GM18499 (cell line): ENCODE data around the gene TJP1.
"Not testable (repeated sequence)": the region's sequence is repeated elsewhere in the genome, so short reads cannot be mapped to it uniquely, and the experiment has no call there.

ENCODE experiments used
- ATAC-seq: cut with Tn5 transposase; IDR thresholded peaks from one replicate; pipeline ENCODE4 v1.9.1; 2021; ENCODE audit warnings: moderate number of reproducible peaks; ENCODE audit not compliant: insufficient read depth, unreplicated experiment

Gene TJP1

GRCh38 chr15:29672923-29673809, 149.1 kb downstream of the TJP1 start:
- no peak for ATAC-seq

- ATAC-seq = no peak
Measured at GRCh38 chr15:29672446-29672845, 149.8 kb downstream of the TJP1 start.

- not testable (repeated sequence) for ATAC-seq
Measured at GRCh38 chr15:29672046-29672445, 150.2 kb downstream of the TJP1 start.

GRCh38 chr15:29670998-29671981, 151.0 kb downstream of the TJP1 start:
- no peak for ATAC-seq

- ATAC-seq = no peak
Measured at GRCh38 chr15:29670266-29670665, 152.0 kb downstream of the TJP1 start.

- ATAC-seq = no peak
Measured at GRCh38 chr15:29669823-29670222, 152.4 kb downstream of the TJP1 start.

GRCh38 chr15:29668120-29668602, 154.1 kb downstream of the TJP1 start:
- no peak for ATAC-seq

- ATAC-seq = no peak
Measured at GRCh38 chr15:29666241-29666640, 156.0 kb downstream of the TJP1 start.

GRCh38 chr15:29665444-29666003, 156.7 kb downstream of the TJP1 start:
- ATAC-seq = no peak

GRCh38 chr15:29664406-29664805, 157.9 kb downstream of the TJP1 start:
- ATAC-seq = no peak

GRCh38 chr15:29657476-29657817, 164.8 kb downstream of the TJP1 start:
- ATAC-seq = not testable (repeated sequence)

- no peak for ATAC-seq
Measured at GRCh38 chr15:29656636-29657475, 165.4 kb downstream of the TJP1 start.

GRCh38 chr15:29652595-29652994, 169.7 kb downstream of the TJP1 start:
- ATAC-seq = no peak

- ATAC-seq = no peak
Measured at GRCh38 chr15:29651476-29652233, 170.6 kb downstream of the TJP1 start.
